ENCODE measurements around the gene NUFIP1. TPM values are rescaled to one million over a fixed set of nuclear protein-coding genes. Genes with fewer than 3 reads are reported as not detected.
"Not testable (repeated sequence)": the region's sequence is repeated elsewhere in the genome, so short reads cannot be mapped to it uniquely, and the experiment has no call there.

Gene NUFIP1
- total RNA-seq = 1 to 10 TPM; 4.4 to 4.8 TPM
- polyA plus RNA-seq = 1 to 10 TPM; 3.8 to 4.3 TPM

GRCh38 chr13:44989071-44989889 is at the start of gene NUFIP1, which contains the start of gene GPALPP1:
Gene NUFIP1 (minus strand): TSS chr13:44989471. CDS start chr13:44989436, 35 bp downstream.
Gene GPALPP1 (plus strand): TSS chr13:44989538. CDS start chr13:44989655, 117 bp downstream.
- CTCF ChIA-PET (ENCODE audit: partially characterized antibody) = interaction anchor here (1.0 kb wide), 1 partner anchor 505 kb away, joined by 3 read pairs; no protein-coding TSS in a partner anchor
- Histone ChIP-seq H3K27me3 (ENCODE audit: insufficient read depth, low read length) (no peaks in the 10 kb centered on the region), H3K27ac (ENCODE audit: low read depth, low read length) (peak within 1 kb of the TSS; percentile 87), H3K36me3 (ENCODE audit: insufficient read depth, low read length) (no peaks in the 10 kb centered on the region), H3K9me3 (ENCODE audit: control insufficient read depth in 1 of 2, low read length in 2 of 2) (no peaks in the 10 kb centered on the region), H3K4me1 (ENCODE audit: insufficient read depth, low read length) (peaks cover 37% of the 10 kb centered on the region), H3K4me3 (ENCODE audit: low read length in 2 of 2) (peak within 1 kb of the TSS; percentile 95 to 99)
- intact Hi-C loops (cut with micrococcal nuclease) = loop anchor here (1.0 kb wide), 3 partner anchors 71 to 412 kb away; partner anchors contain the start of gene GTF2F2
- Mint-ChIP-seq H3K27me3 (no peaks in the 10 kb centered on the region), H3K4me1 (peaks cover 47 to 72% (median 59%) of the 10 kb centered on the region in 4 donors), H3K36me3 (peaks cover 0 to 37% of the 10 kb centered on the region in 2 donors), H3K9me3 (no peaks in the 10 kb centered on the region), H3K27ac (peak within 1 kb of the TSS; percentile 98 to 99 (median 99)), H3K4me3 (peak within 1 kb of the TSS; percentile 98 to 100 (median 99))
- DNase-seq = peak; percentile 89 to 96 (median 89)
- POLR2A ChIA-PET (ENCODE audit: partially characterized antibody) = interaction anchor here (0.6 to 1.6 kb wide), 2 partner anchors 71 to 410 kb away, joined by 3 to 8 read pairs; no protein-coding TSS in a partner anchor

GRCh38 chr13:45036206-45036605 is 46.9 kb upstream of the NUFIP1 start:
- Histone ChIP-seq H3K9me3 (ENCODE audit: control insufficient read depth in 1 of 2, low read length in 2 of 2) (no peaks in the 10 kb centered on the region), H3K36me3 (ENCODE audit: insufficient read depth, low read length) (no peaks in the 10 kb centered on the region), H3K4me1 (ENCODE audit: insufficient read depth, low read length) (no peaks in the 10 kb centered on the region), H3K27me3 (ENCODE audit: insufficient read depth, low read length) (no peaks in the 10 kb centered on the region), H3K4me3 (ENCODE audit: low read length in 2 of 2) (no peak overlapping the region), H3K27ac (ENCODE audit: low read depth, low read length) (no peak overlapping the region)
- H3K36me3 Mint-ChIP-seq = peaks cover 26 to 30% of the 10 kb centered on the region in 2 donors
- no peak for DNase-seq
- H3K27ac Mint-ChIP-seq = no peak overlapping the region
- H3K27me3 Mint-ChIP-seq = no peaks in the 10 kb centered on the region
- no peaks in the 10 kb centered on the region for H3K9me3 Mint-ChIP-seq
- intact Hi-C loops (cut with micrococcal nuclease) = no loop called here
- no peaks in the 10 kb centered on the region for H3K4me1 Mint-ChIP-seq
- CTCF ChIA-PET (ENCODE audit: partially characterized antibody) = no interaction called here
- H3K4me3 Mint-ChIP-seq = no peak overlapping the region
- POLR2A ChIA-PET (ENCODE audit: partially characterized antibody) = no interaction called here

- H3K4me3 Mint-ChIP-seq = no peak overlapping the region
- no peaks in the 10 kb centered on the region for H3K27me3 ChIP-seq (ENCODE audit: insufficient read depth, low read length)
- POLR2A ChIA-PET (ENCODE audit: partially characterized antibody) = no interaction called here
- CTCF ChIA-PET (ENCODE audit: partially characterized antibody) = interaction anchor here (1.8 kb wide), 1 partner anchor 13 kb away, joined by 9 read pairs; no protein-coding TSS in a partner anchor
- H3K4me1 Mint-ChIP-seq = no peaks in the 10 kb centered on the region
- intact Hi-C loops (cut with micrococcal nuclease) = no loop called here
- no peaks in the 10 kb centered on the region for H3K9me3 Mint-ChIP-seq
- no peaks in the 10 kb centered on the region for H3K9me3 ChIP-seq (ENCODE audit: control insufficient read depth in 1 of 2, low read length in 2 of 2)
- H3K27me3 Mint-ChIP-seq = no peaks in the 10 kb centered on the region
- peaks cover 30% of the 10 kb centered on the region in 2 donors for H3K36me3 Mint-ChIP-seq
- no peaks in the 10 kb centered on the region for H3K36me3 ChIP-seq (ENCODE audit: insufficient read depth, low read length)
- no peaks in the 10 kb centered on the region for H3K4me1 ChIP-seq (ENCODE audit: insufficient read depth, low read length)
- no peak overlapping the region for H3K27ac ChIP-seq (ENCODE audit: low read depth, low read length)
- no peak overlapping the region for H3K4me3 ChIP-seq (ENCODE audit: low read length in 2 of 2)
- DNase-seq = no peak
- peak overlapping the region in 1 of 7 donors; percentile 3 for H3K27ac Mint-ChIP-seq
These were observed 45.1 kb upstream of the NUFIP1 start for GRCh38 chr13:45034342-45034741.

- Mint-ChIP-seq H3K4me1 (peaks cover 0 to 2% (median 0%) of the 10 kb centered on the region in 4 donors), H3K4me3 (no peak overlapping the region), H3K27me3 (no peaks in the 10 kb centered on the region), H3K36me3 (peaks cover 39 to 58% of the 10 kb centered on the region in 2 donors), H3K9me3 (no peaks in the 10 kb centered on the region), H3K27ac (no peak overlapping the region)
- no peak for DNase-seq
- CTCF ChIA-PET (ENCODE audit: partially characterized antibody) = no interaction called here
- POLR2A ChIA-PET (ENCODE audit: partially characterized antibody) = no interaction called here
- no peaks in the 10 kb centered on the region for H3K4me1 ChIP-seq (ENCODE audit: insufficient read depth, low read length)
- no peak overlapping the region for H3K27ac ChIP-seq (ENCODE audit: low read depth, low read length)
- no peaks in the 10 kb centered on the region for H3K9me3 ChIP-seq (ENCODE audit: control insufficient read depth in 1 of 2, low read length in 2 of 2)
- peaks cover 17% of the 10 kb centered on the region for H3K36me3 ChIP-seq (ENCODE audit: insufficient read depth, low read length)
- intact Hi-C loops (cut with micrococcal nuclease) = no loop called here
- H3K27me3 ChIP-seq (ENCODE audit: insufficient read depth, low read length) = no peaks in the 10 kb centered on the region
- H3K4me3 ChIP-seq (ENCODE audit: low read length in 2 of 2) = no peak overlapping the region
These were observed 35.6 kb upstream of the NUFIP1 start for GRCh38 chr13:45024847-45025246.

- CTCF ChIA-PET (ENCODE audit: partially characterized antibody) = interaction anchor here (0.7 kb wide), 1 partner anchor 234 kb away, joined by 3 read pairs; no protein-coding TSS in a partner anchor
- no peaks in the 10 kb centered on the region for H3K27me3 ChIP-seq (ENCODE audit: insufficient read depth, low read length)
- POLR2A ChIA-PET (ENCODE audit: partially characterized antibody) = no interaction called here
- intact Hi-C loops (cut with micrococcal nuclease) = no loop called here
- Mint-ChIP-seq H3K27ac (no peak overlapping the region), H3K27me3 (no peaks in the 10 kb centered on the region), H3K36me3 (peaks cover 35 to 44% of the 10 kb centered on the region in 2 donors), H3K4me1 (peaks cover 0 to 2% (median 0%) of the 10 kb centered on the region in 4 donors), H3K4me3 (no peak overlapping the region), H3K9me3 (no peaks in the 10 kb centered on the region)
- no peaks in the 10 kb centered on the region for H3K4me1 ChIP-seq (ENCODE audit: insufficient read depth, low read length)
- DNase-seq = no peak
- H3K27ac ChIP-seq (ENCODE audit: low read depth, low read length) = no peak overlapping the region
- H3K9me3 ChIP-seq (ENCODE audit: control insufficient read depth in 1 of 2, low read length in 2 of 2) = no peaks in the 10 kb centered on the region
- H3K36me3 ChIP-seq (ENCODE audit: insufficient read depth, low read length) = peaks cover 24% of the 10 kb centered on the region
- H3K4me3 ChIP-seq (ENCODE audit: low read length in 2 of 2) = no peak overlapping the region
These were observed 32.0 kb upstream of the NUFIP1 start for GRCh38 chr13:45021250-45021649.

GRCh38 chr13:45019981-45020380 is 30.7 kb upstream of the NUFIP1 start:
- H3K9me3 Mint-ChIP-seq; H3K4me1 Mint-ChIP-seq; H3K4me3 ChIP-seq (ENCODE audit: low read length in 2 of 2); H3K27ac ChIP-seq (ENCODE audit: low read depth, low read length); H3K27me3 ChIP-seq (ENCODE audit: insufficient read depth, low read length); H3K4me3 Mint-ChIP-seq; H3K9me3 ChIP-seq (ENCODE audit: control insufficient read depth in 1 of 2, low read length in 2 of 2); DNase-seq; H3K27me3 Mint-ChIP-seq; intact Hi-C loops (cut with micrococcal nuclease); POLR2A ChIA-PET (ENCODE audit: partially characterized antibody); H3K27ac Mint-ChIP-seq; H3K4me1 ChIP-seq (ENCODE audit: insufficient read depth, low read length): not testable (repeated sequence)
- peaks cover 38 to 46% of the 10 kb centered on the region in 2 donors for H3K36me3 Mint-ChIP-seq
- H3K36me3 ChIP-seq (ENCODE audit: insufficient read depth, low read length) = peaks cover 24% of the 10 kb centered on the region
- CTCF ChIA-PET (ENCODE audit: partially characterized antibody) = interaction anchor here (0.7 kb wide), 1 partner anchor 471 kb away, joined by 3 read pairs; no protein-coding TSS in a partner anchor

- no peaks in the 10 kb centered on the region for H3K9me3 ChIP-seq (ENCODE audit: control insufficient read depth in 1 of 2, low read length in 2 of 2)
- no peak for DNase-seq
- H3K27ac Mint-ChIP-seq = peak overlapping the region in 1 of 7 donors; percentile 60
- peaks cover 29% of the 10 kb centered on the region for H3K36me3 ChIP-seq (ENCODE audit: insufficient read depth, low read length)
- no peaks in the 10 kb centered on the region for H3K4me1 ChIP-seq (ENCODE audit: insufficient read depth, low read length)
- intact Hi-C loops (cut with micrococcal nuclease) = no loop called here
- ChIA-PET POLR2A (ENCODE audit: partially characterized antibody) (no interaction called here), CTCF (ENCODE audit: partially characterized antibody) (interaction anchor here (0.6 kb wide), 1 partner anchor 31 kb away, joined by 3 read pairs; no protein-coding TSS in a partner anchor)
- H3K27me3 ChIP-seq (ENCODE audit: insufficient read depth, low read length) = no peaks in the 10 kb centered on the region
- no peak overlapping the region for H3K27ac ChIP-seq (ENCODE audit: low read depth, low read length)
- no peak overlapping the region for H3K4me3 ChIP-seq (ENCODE audit: low read length in 2 of 2)
- no peaks in the 10 kb centered on the region for H3K9me3 Mint-ChIP-seq
- H3K36me3 Mint-ChIP-seq = peaks cover 44 to 52% of the 10 kb centered on the region in 2 donors
- no peak overlapping the region for H3K4me3 Mint-ChIP-seq
- no peaks in the 10 kb centered on the region for H3K27me3 Mint-ChIP-seq
- H3K4me1 Mint-ChIP-seq = no peaks in the 10 kb centered on the region
These were observed 27.6 kb upstream of the NUFIP1 start for GRCh38 chr13:45016792-45017425.
